Fibroblast of villous mesenchyme (primary cell): ENCODE data around the gene DLEU7. TPM values are rescaled to one million over a fixed set of nuclear protein-coding genes. Genes with fewer than 3 reads are reported as not detected.
A peak's percentile ranks its signal among the peaks of the same experiment; 100 is the strongest.

ENCODE experiments used
- DNase-seq: peaks from one replicate; pipeline ENCODE4 v3.0.0-alpha.2; 2010; ENCODE audit warnings: low read depth
- H3K4me3 ChIP-seq: 2 replicates; pipeline ENCODE4 v1.5.1; 2011; ENCODE audit warnings: low read depth, mild to moderate bottlenecking, low read length
- CTCF ChIP-seq: IDR thresholded peaks from 2 replicates; pipeline ENCODE4 v1.5.1; 2012; ENCODE audit warnings: low read depth, mild to moderate bottlenecking, low read length; ENCODE audit not compliant: insufficient read depth
- total RNA-seq: library from RNA; depleted of rRNA; stranded (reverse); fragments of >200 nt; gene quantifications from 2 replicates; pipeline ENCODE4 v1.2.3, GENCODE V29; 2012

DLEU7 gene
- total RNA-seq, 1 donor = not detected

GRCh38 chr13:50866817-50867636 lies 23.5 kb upstream of the DLEU7 start:
- no peak overlapping the region for H3K4me3 ChIP-seq
- peak; percentile 27 for DNase-seq
- TF ChIP-seq CTCF = no peak

- no peak overlapping the region for H3K4me3 ChIP-seq
- TF ChIP-seq CTCF = no peak
- DNase-seq = no peak
These were observed 21.0 kb upstream of the DLEU7 start for GRCh38 chr13:50864492-50864891.

GRCh38 chr13:50855681-50856080 lies 12.2 kb upstream of the DLEU7 start:
- no peak for TF ChIP-seq CTCF
- DNase-seq = no peak
- no peak overlapping the region for H3K4me3 ChIP-seq

GRCh38 chr13:50850445-50850844 lies 7.0 kb upstream of the DLEU7 start:
- no peak for TF ChIP-seq CTCF
- no peak for DNase-seq
- H3K4me3 ChIP-seq = no peak overlapping the region

- no peak for DNase-seq
- TF ChIP-seq CTCF = no peak
These were observed 4.0 kb upstream of the DLEU7 start for GRCh38 chr13:50847501-50847900.

GRCh38 chr13:50846861-50847475 lies 3.5 kb upstream of the DLEU7 start:
- DNase-seq = no peak
- TF ChIP-seq CTCF = no peak
- no peak overlapping the region for H3K4me3 ChIP-seq

More at GRCh38 chr13:50847501-50847900, 4.0 kb upstream of the DLEU7 start:
- H3K4me3 ChIP-seq = no peak overlapping the region
